B cell (primary cell): ENCODE data around the gene COG5. TPM values are rescaled to one million over a fixed set of nuclear protein-coding genes. Genes with fewer than 3 reads are reported as not detected.
A peak's percentile ranks its signal among the peaks of the same experiment; 100 is the strongest.

Experiments
- ATAC-seq: fragments of 200-7000 bp; cut with Tn5 transposase; one replicate; pipeline ENCODE4 v1.10.0; 2021; ENCODE audit warnings: low read depth, mild to moderate bottlenecking, moderate number of reproducible peaks, moderate library complexity
- CTCF ChIA-PET: fragments of 350-600 bp; sonication (Branson Sonifier 250); formaldehyde crosslinking; loops from one replicate; lab custom pipeline; 2021; ENCODE audit warnings: antibody characterized with exemption, inconsistent platforms; lab: Charles Lee
- POLR2A ChIA-PET: fragments of 350-600 bp; sonication (Branson Sonifier 250); formaldehyde crosslinking; loops from one replicate; lab custom pipeline; 2021; ENCODE audit warnings: antibody characterized with exemption; lab: Charles Lee
- DNase-seq: peaks from one replicate; pipeline ENCODE4 v3.0.0; 2013
- H2AFZ ChIP-seq: 2 replicates; pipeline ENCODE4 v1.6.1; 2012; ENCODE audit warnings: mild to moderate bottlenecking, low read depth, low read length; ENCODE audit not compliant: insufficient read depth, poor library complexity, severe bottlenecking
- H3K27ac ChIP-seq, 2 donors: 1 replicate in 1 of 2; 2 replicates in 1 of 2; pipeline ENCODE4 v1.5.1; 2012 to 2013; ENCODE audit warnings: low read length in 2 of 2, mild to moderate bottlenecking in 2 of 2, moderate library complexity in 1 of 2
- H3K27me3 ChIP-seq, 4 experiments: fragments of 200-600 bp in 1 of 4; sonication (generic) in 1 of 4; replicated peaks in 1 of 4; 1 replicate in 2 of 4; 2 replicates in 2 of 4; pipeline versions ENCODE4 v1.6.1 to v1.7.0; 2013 to 2016; ENCODE audit warnings: low read length in 3 of 4, mild to moderate bottlenecking in 2 of 4, mixed read lengths in 1 of 4, moderate library complexity in 1 of 4; ENCODE audit not compliant: insufficient read depth in 4 of 4, control insufficient read depth in 3 of 4; ENCODE audit errors: control extremely low read depth in 1 of 4
- H3K36me3 ChIP-seq, 2 experiments: replicated peaks in 1 of 2; 1 replicate in 1 of 2; 2 replicates in 1 of 2; pipeline versions ENCODE4 v1.6.1 to v1.7.1; 2013; ENCODE audit warnings: low read length in 1 of 2; ENCODE audit not compliant: insufficient read depth in 2 of 2, control insufficient read depth in 1 of 2; ENCODE audit errors: control extremely low read depth in 1 of 2, extremely low read depth in 1 of 2
- H3K4me1 ChIP-seq, 2 donors: fragments of 200-600 bp in 1 of 2; sonication (generic) in 1 of 2; 1 replicate in 1 of 2; 2 replicates in 1 of 2; pipeline versions ENCODE4 v1.5.1 to v1.6.1; 2013 to 2017; ENCODE audit warnings: low read length in 2 of 2; ENCODE audit not compliant: control insufficient read depth in 2 of 2, insufficient read depth in 2 of 2
- H3K4me2 ChIP-seq: replicated peaks from 2 replicates; pipeline ENCODE3; 2012; ENCODE audit warnings: mild to moderate bottlenecking, low read depth, low read length; ENCODE audit not compliant: poor library complexity, severe bottlenecking
- H3K4me3 ChIP-seq, 5 experiments: fragments of 200-600 bp in 1 of 5; sonication (generic) in 1 of 5; 1 replicate in 3 of 5; 2 replicates in 2 of 5; pipeline versions ENCODE4 v1.5.1 to v1.7.0; 2011 to 2016; ENCODE audit warnings: low read length in 4 of 5, mild to moderate bottlenecking in 4 of 5, low read depth in 2 of 5, control low read depth in 1 of 5, moderate library complexity in 1 of 5; ENCODE audit not compliant: insufficient read depth in 1 of 5; ENCODE audit errors: control extremely low read depth in 1 of 5, extremely low read depth in 1 of 5
- H3K79me2 ChIP-seq: fragments of 200-600 bp; sonication (generic); one replicate; pipeline ENCODE4 v1.6.0; 2016; ENCODE audit warnings: low read length; ENCODE audit not compliant: control insufficient read depth, insufficient read depth
- H3K9ac ChIP-seq: fragments of 200-600 bp; sonication (generic); 2 replicates; pipeline ENCODE4 v1.6.1; 2017; ENCODE audit warnings: mild to moderate bottlenecking, low read length, moderate library complexity
- H3K9me3 ChIP-seq, 3 donors: one replicate each; pipeline versions ENCODE4 v1.6.1 to v1.7.1; 2013; ENCODE audit warnings: low read length in 2 of 3; ENCODE audit not compliant: control insufficient read depth in 2 of 3, insufficient read depth in 1 of 3; ENCODE audit errors: control extremely low read depth in 1 of 3
- H4K20me1 ChIP-seq: 2 replicates; pipeline ENCODE4 v1.6.0; 2012; ENCODE audit warnings: mild to moderate bottlenecking, low read length; ENCODE audit not compliant: insufficient read depth, control insufficient read depth, poor library complexity, severe bottlenecking
- H3K27ac Mint-ChIP-seq: one replicate; pipeline ENCODE4 v1.8.0; 2021; ENCODE audit warnings: mixed read lengths
- H3K27me3 Mint-ChIP-seq: one replicate; pipeline ENCODE4 v1.8.0; 2021; ENCODE audit warnings: mixed read lengths
- H3K4me1 Mint-ChIP-seq: one replicate; pipeline ENCODE4 v1.8.0; 2021; ENCODE audit warnings: mixed read lengths
- H3K4me3 Mint-ChIP-seq: one replicate; pipeline ENCODE4 v1.8.0; 2021; ENCODE audit warnings: mixed read lengths
- H3K9me3 Mint-ChIP-seq: one replicate; pipeline ENCODE4 v1.8.0; 2022; ENCODE audit warnings: mixed read lengths; ENCODE audit not compliant: insufficient read depth
- CTCF ChIP-seq: fragments of 200-600 bp; IDR thresholded peaks from one replicate; pipeline ENCODE4 v1.8.0; 2022; ENCODE audit warnings: antibody characterized with exemption, mild to moderate bottlenecking
- EZH2 ChIP-seq: IDR thresholded peaks from 2 replicates; pipeline ENCODE4 v1.6.1; 2012; ENCODE audit warnings: borderline replicate concordance, low read depth, mild to moderate bottlenecking, moderate library complexity, low read length; ENCODE audit not compliant: insufficient read depth, poor library complexity, severe bottlenecking
- WGBS: methylation state at CpG from one replicate; pipeline ENCODE4 v1.1.5; 2013; ENCODE audit warnings: missing lambda C conversion rate; ENCODE audit not compliant: insufficient coverage; 5-methylcytosine and 5-hydroxymethylcytosine counted together
- intact Hi-C: fragments of 100-400 bp; cut with micrococcal nuclease; formaldehyde crosslinking; loops from one replicate; pipeline ENCODE4 v1.10.0; 2022
- polyA plus RNA-seq: library from polyadenylated mRNA; depleted of rRNA; stranded (reverse); fragments of >200 nt; gene quantifications from 2 replicates; pipeline ENCODE4 v1.2.3, GENCODE V29; 2012
- total RNA-seq, 2 donors: library from RNA; stranded (reverse); fragments of 120-200 nt in 1 of 2; gene quantifications; 1 replicate in 1 of 2; 2 replicates in 1 of 2; pipeline versions ENCODE4 v1.2.3 to v1.2.4, GENCODE V29; 2013 to 2022

COG5 gene
- total and polyA plus RNA-seq, 2 donors (not counting 1 experiment from before 2014, with no cell fraction given): 7.0 to 73.0 TPM

DNA sequence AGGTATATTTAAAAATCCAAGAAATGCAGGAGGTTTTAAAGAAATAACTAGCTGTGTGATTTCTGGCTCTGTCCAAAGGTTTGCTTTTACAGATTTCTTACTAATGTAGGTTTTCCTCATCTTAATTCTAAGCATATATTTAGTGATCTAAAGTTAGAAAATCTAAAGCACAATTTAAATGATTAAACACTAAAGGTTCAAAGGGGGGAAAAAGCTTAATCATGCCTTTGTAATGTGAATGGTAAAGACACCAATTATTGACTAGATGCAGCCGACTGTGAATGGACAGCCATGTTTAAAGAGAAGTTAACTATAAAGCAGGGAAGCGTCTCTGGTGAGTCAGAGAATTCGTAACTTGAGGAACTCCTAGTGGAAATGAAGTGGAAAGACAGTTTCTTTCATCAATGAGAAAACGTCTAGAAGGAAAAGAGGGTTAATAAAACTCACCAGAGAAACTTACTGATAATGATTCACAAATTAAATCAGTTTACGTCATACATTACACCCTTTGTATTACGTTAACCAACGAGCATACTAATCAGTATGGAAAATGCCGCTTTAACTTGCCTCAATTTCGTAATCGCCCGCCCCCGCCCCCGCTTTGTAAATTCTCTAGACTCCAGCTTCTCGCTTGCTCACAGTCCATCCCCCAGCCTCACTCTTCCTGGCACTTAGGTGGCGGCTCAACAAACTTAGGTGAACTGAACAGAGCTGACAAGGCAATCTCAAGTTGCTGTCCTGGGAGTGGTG, 396.1 kb downstream of the COG5 start:
- intact Hi-C loops: loop anchor here (1.0 to 10.0 kb wide), 12 partner anchors 17 to 1635 kb away; partner anchors contain the start of genes BCAP29, CCDC71L, COG5 and DLD
- Histone ChIP-seq H3K36me3 (peaks cover 2 to 4% of the 10 kb centered on the region in 2 experiments), H3K9me3 (no peaks in the 10 kb centered on the region), H3K79me2 (peaks cover 37% of the 10 kb centered on the region), H2AFZ (peak overlapping the region; percentile 80), H3K27me3 (no peaks in the 10 kb centered on the region), H4K20me1 (peaks cover 28% of the 10 kb centered on the region), H3K9ac (peak overlapping the region; percentile 97), H3K27ac (peak overlapping the region; percentile 97), H3K4me2 (peak overlapping the region; percentile 93), H3K4me3 (peak overlapping the region; percentile 58 to 95 (median 79)), H3K4me1 (peaks cover 22 to 29% of the 10 kb centered on the region in 2 donors)
- ATAC-seq (no peak), DNase-seq (no peak)
- TF ChIP-seq EZH2: no peak
- peak; percentile 50 for TF ChIP-seq CTCF
- H3K9me3 Mint-ChIP-seq: no peaks in the 10 kb centered on the region
- peaks cover 12% of the 10 kb centered on the region for H3K27me3 Mint-ChIP-seq
- POLR2A ChIA-PET: interaction anchor here (0.6 to 2.5 kb wide), 14 partner anchors 18 to 1358 kb away, joined by 3 to 38 read pairs (median 4); partner anchors contain the start of genes CBLL1, CCDC71L, NAMPT and PIK3CG
- H3K4me1 Mint-ChIP-seq: peaks cover 29% of the 10 kb centered on the region
- peak overlapping the region; percentile 100 for H3K27ac Mint-ChIP-seq
- WGBS: 3% methylated on average over 9 of the region's 15 CpGs
- CTCF ChIA-PET: interaction anchor here (0.6 to 7.6 kb wide), 10 partner anchors 13 to 715 kb away, joined by 3 to 108 read pairs (median 6); partner anchors contain the start of gene CBLL1
- peak overlapping the region; percentile 94 for H3K4me3 Mint-ChIP-seq
